Left cardiac atrium (tissue), 4 donors: ENCODE measurements around the gene RPS6KB2. TPM values are rescaled to one million over a fixed set of nuclear protein-coding genes. Genes with fewer than 3 reads are reported as not detected.
"Not testable (repeated sequence)": the region's sequence is repeated elsewhere in the genome, so short reads cannot be mapped to it uniquely, and the experiment has no call there.

Experiments used
- ATAC-seq, 2 donors: fragments of 200-7000 bp; cut with Tn5 transposase; one replicate each; pipeline ENCODE4 v1.9.1; 2020; ENCODE audit warnings: mild to moderate bottlenecking in 2 of 2, moderate library complexity in 2 of 2
- DNase-seq: peaks from one replicate; pipeline ENCODE4 v3.0.0-alpha.2; 2020
- intact Hi-C, 2 donors: fragments of 100-400 bp; cut with DNase I; formaldehyde crosslinking; loops; one replicate each; pipeline versions ENCODE4 v1.14.1 to v1.15.1; 2022 to 2023
- total RNA-seq, 2 donors: library from RNA; stranded (reverse); fragmentation: NEBNext Ultra II Directional; extraction: Animal tissue kit (Norgen Biotek cat#: 25700); gene quantifications; one replicate each; pipeline ENCODE4 v1.2.1, GENCODE V29; 2021
- donor health status: DM: no; HTN: yes; CAD: no.
- donor health status: DM: no; HTN: yes; CAD: no; lungs with severe emphysema.
- donor health status: DM: yes; HTN: yes; CAD: no.
- donor health status: Dilated cardiomyopathy.

RPS6KB2 gene
- total RNA-seq, 2 donors from 2014 or later: 25.5 to 31.0 TPM

DNA sequence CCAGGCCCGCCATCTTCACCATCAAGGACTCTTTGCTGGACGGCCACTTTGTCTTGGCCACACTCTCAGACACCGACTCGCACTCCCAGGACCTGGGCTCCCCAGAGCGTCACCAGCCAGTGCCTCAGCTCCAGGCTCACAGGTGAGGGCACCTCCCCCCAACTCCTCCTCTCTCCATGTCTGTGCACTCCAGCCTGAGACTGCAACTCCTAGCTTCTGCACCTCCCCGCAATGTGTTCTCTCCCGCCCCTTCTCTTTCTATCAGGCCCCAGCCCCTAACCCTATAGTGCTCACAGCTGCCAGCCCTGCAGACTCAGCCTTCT is 32.1 kb upstream of the RPS6KB2 start:
- DNase-seq (no peak), ATAC-seq (no peak)
- intact Hi-C loops: loop anchor here in 1 of 2 donors (10.0 kb wide), 1 partner anchor 109 kb away; the partner anchor contains the start of genes CDK2AP2 and PITPNM1

DNA sequence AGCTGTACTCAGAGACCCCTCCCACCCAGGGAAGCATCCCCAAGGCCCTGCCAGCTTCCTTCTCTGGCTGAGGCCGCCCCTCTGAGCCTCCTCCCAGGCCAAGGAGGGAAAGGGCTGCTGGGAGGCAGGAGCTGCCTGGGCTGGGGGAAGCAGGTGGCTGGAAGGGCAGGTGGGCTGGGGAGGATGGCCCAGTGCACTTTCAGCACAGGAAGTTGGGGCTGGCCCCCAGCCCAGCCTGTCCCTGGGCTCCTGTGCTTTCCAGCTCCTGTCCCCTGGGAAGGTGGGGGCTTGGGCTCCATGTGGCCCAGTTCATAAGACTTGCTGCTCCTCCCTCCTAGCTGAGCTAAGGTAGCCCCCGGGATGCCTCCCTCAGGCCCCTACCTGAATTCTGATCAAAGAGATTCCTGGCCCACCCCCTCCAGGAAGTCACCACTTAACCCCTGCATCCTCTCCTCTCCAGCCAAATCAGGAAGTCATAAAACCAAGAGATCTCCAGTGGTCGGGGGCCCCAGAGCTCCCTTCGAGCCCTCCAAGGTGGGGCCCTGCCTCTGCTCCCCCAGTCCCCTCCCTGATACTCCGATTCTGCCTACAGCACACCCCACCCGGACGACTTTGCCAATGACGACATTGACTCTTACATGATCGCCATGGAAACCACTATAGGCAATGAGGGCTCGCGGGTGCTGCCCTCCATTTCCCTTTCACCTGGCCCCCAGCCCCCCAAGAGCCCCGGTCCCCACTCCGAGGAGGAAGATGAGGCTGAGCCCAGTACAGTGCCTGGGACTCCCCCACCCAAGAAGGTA is 31.5 kb upstream of the RPS6KB2 start:
- no peak for DNase-seq
- intact Hi-C loops: loop anchor here in 1 of 2 donors (10.0 kb wide), 1 partner anchor 108 kb away; the partner anchor contains the start of genes CDK2AP2 and PITPNM1

DNA sequence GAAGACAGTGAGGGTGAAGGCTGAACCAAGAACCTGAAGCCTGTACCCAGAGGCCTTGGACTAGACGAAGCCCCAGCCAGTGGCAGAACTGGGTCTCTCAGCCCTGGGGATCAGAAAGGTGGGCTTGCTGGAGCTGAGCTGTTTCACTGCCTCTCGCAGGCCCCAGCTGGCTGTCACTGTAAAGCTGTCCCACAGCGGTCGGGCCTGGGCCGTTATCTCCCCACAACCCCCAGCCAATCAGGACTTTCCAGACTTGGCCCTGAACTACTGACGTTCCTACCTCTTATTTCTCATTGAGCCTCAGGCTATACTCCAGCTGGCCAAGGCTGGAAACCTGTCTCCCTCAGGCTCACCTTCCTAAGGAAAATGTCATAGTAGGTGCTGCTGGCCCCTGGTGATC is 30.8 kb upstream of the RPS6KB2 start:
- intact Hi-C loops: loop anchor here in 1 of 2 donors (10.0 kb wide), 1 partner anchor 107 kb away; the partner anchor contains the start of genes CDK2AP2 and PITPNM1
- DNase-seq (no peak), ATAC-seq (no peak)

More for the DNA sequence above, 31.5 kb upstream of the RPS6KB2 start:
- ATAC-seq: no peak

DNA sequence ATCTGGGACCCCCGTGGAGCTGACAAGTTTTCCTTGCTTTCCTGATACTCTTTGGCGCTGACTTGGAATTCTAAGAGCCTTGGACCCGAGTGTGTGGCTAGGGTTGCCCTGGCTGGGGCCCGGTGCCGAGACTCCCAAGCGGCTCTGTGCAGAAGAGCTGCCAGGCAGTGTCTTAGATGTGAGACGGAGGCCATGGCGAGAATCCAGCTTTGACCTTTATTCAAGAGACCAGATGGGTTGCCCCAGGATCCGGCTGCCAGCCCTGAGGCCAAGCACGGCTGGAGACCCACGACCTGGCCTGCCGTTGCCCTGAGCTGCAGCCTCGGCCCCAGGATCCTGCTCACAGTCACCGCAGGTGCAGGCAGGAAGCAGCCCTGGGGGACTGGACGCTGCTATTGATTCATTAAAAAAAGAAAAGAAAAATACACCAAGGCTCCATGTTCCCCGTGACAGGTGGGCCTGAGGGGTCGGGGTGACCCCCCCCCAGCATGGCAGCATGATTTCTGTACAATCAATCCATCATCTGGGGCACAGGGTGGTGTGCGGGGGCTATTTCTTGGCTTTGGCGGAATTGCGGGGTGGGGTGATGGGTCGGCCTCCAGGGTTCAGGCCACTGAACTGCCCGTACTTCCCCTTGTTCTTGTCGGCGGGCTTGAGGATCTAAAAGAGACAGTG is 30.2 kb upstream of the RPS6KB2 start:
- DNase-seq (no peak), ATAC-seq (no peak)
- intact Hi-C loops: loop anchor here in 1 of 2 donors (10.0 kb wide), 1 partner anchor 107 kb away; the partner anchor contains the start of genes CDK2AP2 and PITPNM1

DNA sequence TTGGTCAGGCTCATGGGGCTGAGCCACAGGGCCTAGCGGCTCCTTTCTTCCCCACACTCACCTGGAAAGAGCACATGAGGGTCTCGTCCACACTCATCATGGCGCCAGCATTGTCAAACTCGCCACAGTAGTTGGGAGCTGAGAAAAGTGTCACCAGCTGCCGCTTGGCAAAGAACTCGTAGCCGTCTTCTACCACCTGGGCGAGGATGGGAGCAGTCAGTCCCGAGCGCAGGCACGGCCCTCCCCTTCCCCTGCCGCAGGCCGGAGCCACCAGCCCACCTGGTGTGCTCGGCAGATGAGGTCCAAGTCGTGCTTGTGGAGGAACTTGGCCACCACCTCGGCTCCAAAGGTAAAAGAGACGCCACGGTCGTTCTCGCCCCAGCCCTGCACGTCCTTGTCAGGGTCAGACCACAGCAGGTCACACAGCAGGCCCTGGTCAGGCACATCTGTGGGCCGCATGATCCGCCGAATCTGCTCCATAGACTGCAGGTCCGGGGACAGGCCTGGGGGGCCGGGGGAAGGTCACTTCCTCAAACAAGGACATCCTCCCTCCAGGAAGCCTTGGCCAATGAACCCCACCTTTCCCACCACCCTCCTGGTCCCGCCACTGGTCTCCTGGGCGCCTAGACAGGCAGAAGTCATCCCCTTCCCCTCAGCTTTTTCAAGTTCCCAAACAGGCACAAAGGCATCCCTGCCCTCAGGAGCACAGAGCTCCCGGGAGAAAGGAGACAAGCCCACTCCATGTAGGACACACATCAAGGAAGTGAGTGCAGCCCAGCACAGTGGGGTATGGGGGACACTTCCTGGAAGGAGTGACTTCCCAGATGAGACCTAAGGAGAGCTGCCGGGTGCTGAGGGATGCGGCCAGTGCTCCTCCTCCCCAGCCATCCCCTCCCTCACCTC is 29.4 kb upstream of the RPS6KB2 start:
- DNase-seq: no peak
- no peak for ATAC-seq
- intact Hi-C loops: loop anchor here in 1 of 2 donors (10.0 kb wide), 1 partner anchor 106 kb away; the partner anchor contains the start of genes CDK2AP2 and PITPNM1

DNA sequence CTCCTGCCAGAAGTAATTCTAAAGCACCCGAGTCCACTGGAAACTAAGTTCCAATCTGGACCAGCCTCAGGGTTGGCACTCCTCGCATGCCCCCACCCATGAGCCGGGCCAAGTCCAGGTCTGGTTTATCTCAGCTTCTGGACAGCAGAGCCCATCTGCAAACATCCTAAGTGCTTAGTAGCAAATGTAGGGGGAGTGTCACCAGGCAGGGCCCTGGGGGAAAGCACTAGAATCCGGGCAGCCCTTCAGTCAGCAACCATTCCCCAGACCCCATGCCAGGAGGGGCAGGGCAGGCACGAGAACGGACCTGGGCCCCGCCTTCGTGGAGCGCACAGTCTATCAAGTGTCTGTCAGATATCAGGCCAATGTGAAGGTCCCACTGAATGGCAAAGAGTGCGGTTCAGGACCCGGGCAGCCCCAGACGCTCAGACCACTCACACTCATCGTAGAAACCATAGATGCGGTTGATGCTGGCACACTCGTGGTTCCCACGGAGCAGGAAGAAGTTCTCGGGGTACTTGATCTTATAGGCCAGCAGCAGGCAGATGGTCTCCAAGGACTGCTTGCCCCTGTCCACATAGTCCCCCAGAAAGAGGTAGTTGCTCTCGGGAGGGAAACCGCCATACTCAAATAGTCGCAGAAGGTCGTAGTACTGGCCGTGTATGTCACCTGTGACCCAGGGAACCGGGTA is 27.9 kb upstream of the RPS6KB2 start:
- DNase-seq (no peak), ATAC-seq (peak; percentile 0 to 12)
- intact Hi-C loops: loop anchor here (5.0 to 10.0 kb wide), 3 partner anchors 64 to 107 kb away; partner anchors contain the start of genes CDK2AP2 (in 1 of the 2), PITPNM1 (in 1 of the 2) and TMEM134 (in 1 of the 2)

DNA sequence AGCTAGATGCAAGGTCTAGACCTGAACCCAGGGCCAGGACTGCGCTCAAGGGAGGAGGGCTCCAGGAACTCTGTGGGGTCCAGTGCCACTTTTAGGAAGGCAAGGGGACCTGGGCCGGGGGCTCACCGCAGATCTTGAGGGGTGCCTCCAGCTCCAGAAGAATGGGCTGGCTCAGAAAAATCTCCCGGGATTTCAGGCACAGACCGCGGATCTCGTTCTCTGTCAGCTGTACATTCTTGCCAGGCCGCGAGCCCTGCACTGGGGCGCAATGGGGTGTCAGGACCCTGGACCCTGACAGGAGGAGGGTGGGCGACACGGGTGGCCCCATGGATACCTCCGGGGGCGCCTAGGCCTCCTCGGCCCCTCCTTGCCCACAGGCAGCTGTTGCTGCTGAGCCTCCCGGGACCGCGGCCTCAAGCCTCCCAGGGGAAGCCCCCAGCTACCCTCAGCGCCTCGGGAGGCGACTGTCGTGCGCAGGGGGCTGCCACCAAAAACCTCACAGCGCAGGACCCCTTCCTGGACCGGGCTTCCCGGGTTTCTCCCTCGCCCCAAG is 27.3 kb upstream of the RPS6KB2 start:
- DNase-seq (no peak), ATAC-seq (peak; percentile 2 to 3)
- intact Hi-C loops: loop anchor here (5.0 to 10.0 kb wide), 3 partner anchors 64 to 106 kb away; partner anchors contain the start of genes CDK2AP2 (in 1 of the 2), PITPNM1 (in 1 of the 2) and TMEM134 (in 1 of the 2)

DNA sequence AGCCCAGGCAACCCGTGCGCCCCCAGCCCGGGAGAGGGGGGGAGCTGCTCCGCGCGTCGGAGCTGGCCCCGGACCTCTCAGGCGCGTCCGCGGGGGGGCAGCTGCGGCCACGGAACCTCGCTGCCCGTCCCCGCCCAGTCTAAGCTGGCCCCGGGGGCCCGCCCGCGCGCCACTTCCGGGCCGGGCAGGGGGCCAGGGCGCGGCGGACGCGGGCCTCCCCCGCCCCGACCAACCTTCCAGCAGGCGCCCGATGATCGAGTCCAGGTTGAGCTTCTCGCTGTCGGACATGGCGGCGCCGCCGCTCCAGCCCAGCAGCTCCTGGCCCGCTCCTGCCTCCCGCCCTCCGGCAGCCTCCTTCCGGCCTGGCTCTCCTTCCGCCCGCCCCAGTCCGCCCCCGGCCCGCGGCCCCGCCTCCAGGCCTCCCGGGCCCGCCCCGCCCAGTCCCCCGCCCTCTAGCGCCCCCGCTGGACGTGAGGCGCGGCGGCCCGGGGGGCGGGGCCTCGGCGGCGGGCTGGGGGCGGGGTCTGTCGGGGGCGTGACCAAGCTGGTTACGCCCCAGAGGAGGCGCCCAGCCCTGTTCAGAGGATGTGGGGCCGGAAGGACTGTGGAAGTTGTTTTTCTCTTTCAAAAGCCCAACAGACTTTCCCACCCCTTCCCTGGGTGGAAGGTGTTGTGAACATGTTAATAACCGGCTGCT is 26.7 kb upstream of the RPS6KB2 start, which contains the start of gene PPP1CA:
PPP1CA (minus strand) TSS at position 364 of the 697 bp plus-strand sequence; CDS start at position 288, 76 bp downstream.
- DNase-seq (peak; percentile 93), ATAC-seq (peak; percentile 87 to 90)
- intact Hi-C loops: loop anchor here (5.0 to 10.0 kb wide), 3 partner anchors 63 to 106 kb away; partner anchors contain the start of genes CDK2AP2 (in 1 of the 2), PITPNM1 (in 1 of the 2) and TMEM134 (in 1 of the 2)

DNA sequence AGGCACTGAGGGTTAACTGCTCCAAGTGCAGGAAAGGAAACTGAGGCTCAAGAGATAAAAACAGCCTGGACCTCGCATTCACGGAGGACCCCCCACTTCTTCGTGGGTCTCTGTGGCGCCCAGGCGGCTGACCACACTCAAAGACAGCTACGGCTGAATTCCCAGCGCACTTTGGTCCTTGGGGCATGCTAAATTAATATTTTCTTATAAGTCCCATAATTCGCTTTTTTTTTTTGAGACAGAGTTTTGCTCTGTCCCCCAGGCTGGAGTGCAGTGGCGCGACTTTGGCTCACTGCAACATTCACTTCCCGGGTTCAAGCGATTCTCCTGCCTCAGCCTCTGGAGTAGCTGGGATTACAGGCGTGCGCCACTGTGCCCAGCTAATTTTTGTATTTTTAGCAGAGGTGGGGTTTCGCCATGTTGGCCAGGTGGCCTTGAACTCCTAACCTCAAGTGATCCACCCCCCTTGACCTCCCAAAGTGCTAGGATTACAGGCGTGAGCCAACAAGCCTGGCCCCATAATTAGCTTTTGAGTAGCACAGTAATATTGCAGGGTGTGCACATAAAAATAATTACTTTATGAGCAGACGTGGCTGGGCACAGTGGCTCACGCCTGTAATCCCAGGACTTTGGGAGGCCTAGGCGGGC is 26.0 kb upstream of the RPS6KB2 start:
- DNase-seq, ATAC-seq: not testable (repeated sequence)
- intact Hi-C loops: loop anchor here (5.0 to 10.0 kb wide), 3 partner anchors 62 to 105 kb away; partner anchors contain the start of genes CDK2AP2 (in 1 of the 2), PITPNM1 (in 1 of the 2) and TMEM134 (in 1 of the 2)

DNA sequence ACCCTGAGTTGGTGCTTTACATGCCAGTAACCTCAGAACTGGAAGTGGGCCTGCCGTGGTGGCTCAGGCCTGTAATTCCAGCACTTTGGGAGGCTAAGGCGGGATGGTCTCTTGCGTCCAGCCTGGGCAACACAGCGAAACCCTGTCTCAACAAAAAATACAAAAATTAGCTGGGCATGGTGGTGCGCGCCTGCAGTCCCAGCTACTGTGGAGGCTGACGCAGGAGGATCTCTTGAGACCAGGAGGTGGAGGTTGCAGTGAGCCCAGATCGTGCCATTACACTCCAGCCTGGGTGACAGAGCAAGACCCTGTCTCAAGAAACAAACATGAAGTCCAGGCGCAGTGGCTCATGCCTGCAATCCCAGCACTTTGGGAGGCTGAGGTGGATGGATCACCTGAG is 25.2 kb upstream of the RPS6KB2 start:
- not testable (repeated sequence) for DNase-seq, ATAC-seq
- intact Hi-C loops: loop anchor here (5.0 to 10.0 kb wide), 3 partner anchors 62 to 104 kb away; partner anchors contain the start of genes CDK2AP2 (in 1 of the 2), PITPNM1 (in 1 of the 2) and TMEM134 (in 1 of the 2)

DNA sequence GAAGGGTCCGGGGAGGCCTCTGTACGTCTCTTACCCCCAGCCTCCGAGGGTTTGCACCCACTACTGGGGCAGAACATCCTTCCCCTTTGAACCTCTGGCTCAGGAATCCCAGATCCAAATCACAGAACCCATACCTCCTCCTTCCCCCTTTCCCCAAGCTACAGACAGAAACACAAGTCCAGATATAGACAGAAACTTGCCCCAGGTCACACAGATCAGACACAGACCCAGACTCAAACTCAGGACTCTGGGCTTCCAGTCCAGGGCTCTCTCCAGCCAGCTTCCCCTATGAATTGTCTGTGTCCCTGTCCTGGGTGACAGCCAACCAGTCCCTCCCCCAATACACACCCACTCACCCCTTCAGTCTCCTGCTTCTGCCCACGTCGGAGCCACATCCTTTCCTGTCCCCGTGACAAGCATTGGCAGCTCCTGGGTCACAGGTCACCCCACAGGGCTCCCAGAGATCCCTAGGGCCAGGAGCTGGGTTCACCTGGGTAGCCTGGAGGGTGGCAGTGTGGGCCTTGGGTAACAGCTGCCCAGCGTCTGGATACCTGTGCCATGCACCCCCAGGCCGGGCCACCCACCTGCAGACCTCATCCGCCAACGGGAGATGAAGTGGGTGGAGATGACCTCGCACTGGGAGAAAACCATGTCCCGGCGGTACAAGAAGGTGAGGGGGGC is 23.6 kb upstream of the RPS6KB2 start:
- intact Hi-C loops: loop anchor here (5.0 to 10.0 kb wide), 3 partner anchors 60 to 103 kb away; partner anchors contain the start of genes CDK2AP2 (in 1 of the 2), PITPNM1 (in 1 of the 2) and TMEM134 (in 1 of the 2)
- DNase-seq (no peak), ATAC-seq (no peak)

DNA sequence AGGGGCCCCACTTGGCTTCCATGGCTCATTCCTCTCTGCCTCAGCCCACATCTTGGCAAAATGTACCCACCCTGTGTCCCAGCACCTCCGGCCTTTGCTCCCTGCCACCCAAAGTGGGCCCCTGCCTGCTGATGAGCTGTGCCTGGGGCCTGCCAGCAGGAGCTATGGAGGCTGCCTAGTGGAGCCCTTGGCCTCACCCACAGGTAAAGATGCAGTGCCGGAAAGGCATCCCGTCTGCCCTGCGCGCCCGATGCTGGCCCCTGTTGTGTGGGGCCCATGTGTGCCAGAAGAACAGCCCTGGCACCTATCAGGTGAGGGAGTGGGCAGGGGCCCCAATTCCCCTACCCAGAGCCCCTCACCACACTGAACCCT is 23.1 kb upstream of the RPS6KB2 start:
- no peak for DNase-seq
- intact Hi-C loops: loop anchor here in 1 of 2 donors (10.0 kb wide), 1 partner anchor 60 kb away; the partner anchor contains the start of gene TMEM134

DNA sequence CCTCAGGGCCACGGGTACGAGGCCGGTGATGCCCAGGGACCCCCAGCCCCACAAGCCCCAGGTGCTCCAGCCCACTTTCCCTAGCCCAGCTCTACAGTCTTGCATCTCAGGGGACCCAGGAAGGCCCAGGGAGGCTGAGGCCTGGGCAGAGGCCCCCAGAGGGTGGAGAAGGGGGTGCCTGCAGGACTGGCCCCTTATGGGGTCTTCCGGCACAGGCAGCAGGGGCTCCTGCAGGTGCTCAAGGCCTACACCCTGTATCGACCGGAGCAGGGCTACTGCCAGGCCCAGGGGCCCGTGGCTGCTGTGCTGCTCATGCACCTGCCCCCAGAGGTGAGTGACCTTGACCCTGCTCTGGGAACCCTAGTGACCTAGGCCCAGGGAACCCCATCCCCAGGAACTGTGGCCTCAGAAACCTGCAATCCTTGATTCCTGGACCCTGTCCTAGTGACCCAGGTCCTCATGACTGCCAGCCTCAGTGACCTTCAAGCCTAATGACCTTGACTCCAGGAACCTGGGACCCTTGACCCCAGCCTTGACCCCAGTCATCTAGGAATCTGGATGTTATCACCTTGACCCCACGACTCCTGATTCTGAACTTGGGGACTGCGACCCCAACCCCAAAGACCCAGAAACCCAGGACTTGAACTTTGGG is 22.5 kb upstream of the RPS6KB2 start:
- DNase-seq: no peak
- intact Hi-C loops: loop anchor here in 1 of 2 donors (10.0 kb wide), 1 partner anchor 59 kb away; the partner anchor contains the start of gene TMEM134
- ATAC-seq: no peak

More for the DNA sequence above, 23.1 kb upstream of the RPS6KB2 start:
- ATAC-seq: no peak

DNA sequence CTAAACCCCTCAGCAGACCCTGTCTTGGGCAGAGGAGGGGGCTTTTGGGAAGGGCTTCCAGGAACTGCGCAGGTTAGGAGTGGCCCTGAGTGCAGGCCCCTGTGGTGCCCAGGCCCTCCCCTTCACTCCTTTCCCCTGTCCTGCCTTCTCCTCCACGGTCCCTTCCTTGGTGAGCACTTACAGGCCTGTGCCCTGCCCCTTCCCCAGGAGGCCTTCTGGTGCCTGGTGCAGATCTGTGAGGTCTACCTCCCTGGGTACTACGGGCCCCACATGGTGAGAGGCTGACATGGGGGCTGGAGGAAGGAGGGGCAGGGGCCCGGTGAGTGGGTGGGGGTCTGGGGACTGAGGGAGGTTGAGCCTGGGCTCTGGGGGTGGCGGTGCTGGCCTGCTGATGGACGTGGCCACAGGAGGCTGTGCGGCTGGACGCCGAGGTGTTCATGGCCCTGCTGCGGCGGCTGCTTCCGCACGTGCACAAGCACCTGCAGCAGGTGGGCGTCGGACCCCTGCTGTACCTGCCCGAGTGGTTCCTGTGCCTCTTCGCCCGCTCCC is 21.8 kb upstream of the RPS6KB2 start:
- ATAC-seq: no peak
- intact Hi-C loops: loop anchor here in 1 of 2 donors (10.0 kb wide), 1 partner anchor 58 kb away; the partner anchor contains the start of gene TMEM134
- no peak for DNase-seq
